Putamen (tissue), 1 donor: Measurements from ENCODE around the gene PLCH1.

Source experiments
- DNase-seq: peaks from one replicate; pipeline ENCODE4 v3.0.0-alpha.2; 2016; ENCODE audit warnings: low spot score

PLCH1 gene

DNA sequence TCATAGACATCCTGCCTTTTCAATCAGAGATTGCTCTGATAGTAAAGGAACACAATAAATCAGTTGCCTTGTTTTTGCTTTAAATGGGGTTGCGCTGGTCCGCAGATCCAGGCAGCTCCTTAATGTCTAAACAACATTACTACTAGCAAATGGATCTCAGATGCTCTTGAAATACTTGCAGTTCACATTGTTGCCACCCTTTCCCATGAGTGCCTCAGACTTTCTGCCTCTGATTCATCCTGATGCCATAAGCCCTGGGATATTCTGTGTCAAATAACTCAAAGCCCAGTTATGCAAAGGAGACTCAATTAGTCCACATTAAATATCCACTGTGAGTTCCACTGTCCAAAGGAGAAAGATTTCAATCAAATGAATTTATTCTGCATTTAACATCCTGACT lies 196.7 kb downstream of the PLCH1 start:
- DNase-seq, result no peak

DNA sequence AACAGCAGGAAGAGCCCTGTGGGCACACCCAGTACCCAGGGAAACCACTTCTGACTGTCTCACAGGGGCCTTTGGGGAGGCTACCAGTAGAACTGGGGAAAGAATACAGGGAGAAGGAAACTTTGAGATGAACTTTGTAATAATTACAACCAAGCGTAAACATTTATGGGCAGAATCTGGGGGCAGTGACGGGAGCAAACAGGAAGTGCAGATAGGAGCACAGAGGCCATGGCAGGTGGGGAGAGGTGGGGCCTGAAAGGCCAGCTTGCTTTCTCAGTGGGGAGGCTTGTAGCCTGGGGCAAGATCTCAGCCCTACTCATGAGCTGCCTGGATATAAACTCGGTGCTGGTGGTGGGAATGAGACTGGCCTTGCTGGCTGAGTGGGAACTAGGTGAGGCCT lies 209.8 kb downstream of the PLCH1 start:
- DNase-seq, result no peak

DNA sequence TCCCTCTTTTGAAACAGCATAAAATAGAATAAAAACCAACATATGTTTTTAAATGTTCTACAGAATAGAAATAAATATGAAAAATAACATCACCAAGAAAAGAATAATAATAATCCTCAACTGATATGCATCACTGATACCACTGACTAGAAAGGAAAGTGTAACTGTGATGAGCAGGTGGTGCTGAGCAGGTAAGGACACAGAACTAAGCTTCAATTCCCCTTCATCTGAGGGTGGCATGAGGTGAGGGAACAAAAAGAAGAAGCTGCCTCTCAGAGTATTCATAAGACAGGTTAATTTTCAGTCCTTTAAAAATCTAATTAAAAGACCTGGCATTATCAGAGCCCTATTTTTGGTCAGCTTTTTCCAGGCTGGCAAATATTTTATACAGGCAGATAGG lies 216.3 kb downstream of the PLCH1 start:
- DNase-seq, result no peak

DNA sequence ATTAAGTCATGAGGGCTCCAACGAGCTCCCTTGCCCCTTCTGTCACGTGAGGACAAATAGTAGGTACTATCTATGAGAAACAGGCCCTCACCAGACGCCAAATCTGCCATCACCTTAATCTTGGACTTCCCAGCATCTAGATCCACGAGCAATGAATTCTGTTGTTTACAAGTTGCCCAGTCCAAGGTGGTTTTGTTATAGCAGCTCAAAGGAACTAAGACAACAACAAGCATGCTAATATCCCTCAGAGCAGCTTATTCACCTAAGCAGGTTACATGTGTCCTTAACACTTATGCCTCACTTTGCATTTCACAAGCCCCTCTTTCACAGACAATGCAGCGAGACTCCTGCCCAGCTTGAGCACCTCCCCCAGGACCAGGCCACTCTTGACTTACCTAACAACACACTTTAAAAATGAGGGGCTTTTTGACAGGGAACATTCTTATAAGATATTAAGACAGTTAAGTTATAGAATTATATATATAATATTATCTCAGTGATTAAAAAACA lies 219.5 kb downstream of the PLCH1 start:
- no peak for DNase-seq

DNA sequence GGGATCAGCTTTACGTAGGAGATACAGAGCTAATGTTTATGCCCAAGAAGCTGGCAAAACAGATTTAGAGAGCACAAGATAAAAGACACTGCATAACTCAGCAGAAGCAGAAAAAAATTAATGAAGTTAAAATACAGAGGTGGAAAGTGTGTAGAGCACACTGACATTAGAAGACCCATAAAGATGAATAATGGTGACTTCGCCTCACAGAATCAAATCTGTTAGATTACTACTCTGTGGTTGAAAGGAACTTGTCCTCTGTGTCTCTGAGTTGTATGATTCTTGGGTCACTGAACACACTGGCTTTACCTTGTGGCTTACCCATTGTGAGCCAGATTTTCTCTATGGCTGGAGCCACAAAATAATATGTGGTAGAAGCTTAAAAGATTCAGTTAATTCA lies 224.4 kb downstream of the PLCH1 start:
- no peak for DNase-seq

DNA sequence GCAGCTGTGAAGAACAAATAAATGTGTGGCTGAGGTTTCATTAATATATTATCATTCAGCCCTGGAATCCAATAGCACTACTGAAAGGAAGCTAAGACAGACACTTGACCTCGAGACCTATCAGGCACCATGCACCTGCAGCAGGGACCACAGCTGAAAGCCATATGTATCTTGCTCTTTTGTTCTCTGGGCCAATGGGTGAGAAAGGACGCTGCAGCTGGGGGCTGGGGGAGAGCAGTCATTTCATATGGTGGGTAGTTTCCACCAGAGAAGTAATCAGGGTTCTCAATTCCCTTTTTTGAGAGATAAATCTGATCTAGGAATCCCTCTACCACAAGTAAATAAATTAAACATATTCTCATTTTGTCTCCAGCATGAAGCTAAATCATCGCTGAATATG lies 225.8 kb downstream of the PLCH1 start:
- no peak for DNase-seq

DNA sequence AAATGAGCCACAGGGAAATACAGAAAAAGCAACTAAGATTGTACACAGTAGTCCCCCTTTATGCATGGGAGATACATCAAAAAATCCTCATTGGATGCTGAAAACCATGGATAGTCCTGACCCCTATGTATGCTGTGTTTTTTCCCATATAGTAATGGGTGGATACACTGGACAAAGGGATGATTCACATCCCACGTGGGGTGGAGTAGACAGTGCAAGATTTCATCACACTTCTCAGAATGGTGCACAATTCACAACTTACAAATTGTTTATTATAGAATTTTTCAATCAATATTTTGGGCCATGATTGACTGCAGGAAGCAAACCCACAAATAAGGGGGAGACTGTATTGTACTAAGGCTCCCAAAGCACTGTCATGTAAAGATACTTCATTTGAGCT lies 227.0 kb downstream of the PLCH1 start:
- DNase-seq, result no peak

DNA sequence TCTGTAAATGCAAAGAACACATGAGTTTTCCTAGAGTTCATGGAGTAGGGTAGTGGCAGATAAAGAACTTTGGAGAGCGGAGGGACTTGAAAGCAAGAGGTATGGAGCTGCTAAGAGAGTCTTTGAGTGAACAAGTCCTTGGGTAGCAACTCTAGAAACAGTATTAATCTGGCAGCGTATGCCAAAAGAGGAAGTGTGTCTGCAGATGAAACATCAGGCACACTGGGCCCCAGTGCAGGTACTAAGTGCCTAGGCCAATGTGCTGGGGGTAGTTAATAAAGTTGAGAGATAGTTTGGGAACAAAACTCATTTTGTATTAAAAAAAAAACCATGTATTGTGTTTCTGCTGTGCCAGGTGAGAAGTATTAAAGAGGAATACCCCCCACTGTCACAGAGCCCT lies 228.4 kb downstream of the PLCH1 start:
- no peak for DNase-seq

DNA sequence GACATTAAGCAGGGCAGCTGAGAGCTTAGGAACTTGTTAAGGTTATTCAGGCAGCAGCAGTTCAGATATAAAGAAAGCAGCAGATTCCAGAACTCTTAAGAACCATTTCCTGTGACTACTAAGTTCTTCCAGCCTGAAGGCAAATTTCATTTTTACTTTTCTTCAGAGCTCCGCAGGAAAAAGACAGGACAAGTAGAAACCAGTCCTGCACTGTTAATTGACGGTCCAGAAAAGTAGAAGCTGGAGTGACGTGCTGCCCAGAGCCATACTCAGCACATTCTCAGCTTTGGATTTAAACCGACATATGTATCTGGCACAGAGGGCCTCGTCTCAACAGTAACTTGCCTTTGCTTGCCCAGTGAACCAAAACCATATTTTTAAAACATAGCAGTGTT lies 232.0 kb downstream of the PLCH1 start:
- no peak for DNase-seq

DNA sequence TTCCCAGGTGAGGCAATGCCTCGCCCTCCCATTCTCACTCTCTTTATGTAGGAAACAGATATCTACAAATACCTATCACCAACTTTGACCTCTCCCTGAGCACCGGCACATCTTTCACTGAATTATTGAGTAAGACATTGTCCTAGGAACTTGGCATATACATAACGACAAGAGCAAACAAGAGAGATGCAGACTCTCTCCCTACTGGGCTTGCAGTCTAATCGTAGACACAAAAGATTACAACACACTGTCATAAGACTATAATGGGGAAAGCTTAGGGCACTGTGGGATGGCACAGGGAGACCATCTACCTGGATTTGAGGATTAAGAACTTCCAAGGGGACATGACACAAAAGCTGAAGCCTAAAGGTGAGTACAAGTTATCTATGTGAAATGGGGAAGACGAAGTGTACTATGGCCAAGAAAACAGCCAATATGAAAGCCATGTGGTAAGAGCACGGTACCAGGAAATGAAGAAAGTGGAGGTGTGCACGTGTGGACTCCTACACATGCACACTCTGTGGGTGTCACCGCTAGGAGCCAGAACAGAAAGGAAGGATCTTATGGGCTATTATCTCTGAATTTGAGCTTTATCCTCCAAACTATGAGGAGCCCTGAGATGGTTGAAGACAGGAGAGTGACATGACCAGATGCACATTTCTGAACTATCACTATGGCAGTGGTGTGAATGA lies 232.6 kb downstream of the PLCH1 start:
- DNase-seq, result no peak

DNA sequence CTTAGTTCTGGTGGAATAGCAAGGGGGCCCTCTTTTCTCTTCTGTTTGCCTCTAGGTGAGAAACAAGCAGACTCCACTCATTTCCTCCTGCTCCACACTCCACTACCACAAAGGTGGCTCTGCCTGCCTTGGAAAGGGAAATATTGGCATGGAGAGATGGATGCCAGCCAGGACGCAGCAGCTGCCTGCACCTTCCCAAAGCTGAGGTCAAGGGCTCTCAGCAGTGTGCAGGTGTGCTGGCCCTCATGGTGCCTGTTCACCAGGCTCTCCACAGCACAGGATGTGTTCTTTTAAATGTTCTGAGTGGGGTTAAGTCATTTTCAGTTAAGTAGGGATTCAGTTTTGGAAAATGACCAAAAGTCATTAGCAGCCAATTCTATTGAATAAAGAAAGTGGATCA lies 240.2 kb downstream of the PLCH1 start:
- no peak for DNase-seq

DNA sequence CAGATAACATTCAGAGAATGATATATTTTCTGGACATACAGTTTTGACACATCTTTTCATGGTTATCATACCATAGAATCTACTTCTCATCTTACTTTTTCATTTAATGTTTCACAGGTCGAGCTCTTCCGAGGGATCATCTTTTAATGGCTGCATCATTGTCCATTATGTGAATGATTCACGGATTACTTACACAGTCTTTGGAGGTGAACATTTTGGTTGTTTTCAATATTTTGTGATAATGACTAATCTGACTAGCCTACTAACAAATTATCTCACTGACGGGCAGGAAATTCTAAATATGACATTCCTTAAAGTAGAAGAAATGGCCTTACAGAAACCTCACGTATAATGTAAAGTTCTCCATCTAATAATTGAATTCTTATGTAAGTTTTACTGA lies 242.2 kb downstream of the PLCH1 start:
- DNase-seq, result no peak

DNA sequence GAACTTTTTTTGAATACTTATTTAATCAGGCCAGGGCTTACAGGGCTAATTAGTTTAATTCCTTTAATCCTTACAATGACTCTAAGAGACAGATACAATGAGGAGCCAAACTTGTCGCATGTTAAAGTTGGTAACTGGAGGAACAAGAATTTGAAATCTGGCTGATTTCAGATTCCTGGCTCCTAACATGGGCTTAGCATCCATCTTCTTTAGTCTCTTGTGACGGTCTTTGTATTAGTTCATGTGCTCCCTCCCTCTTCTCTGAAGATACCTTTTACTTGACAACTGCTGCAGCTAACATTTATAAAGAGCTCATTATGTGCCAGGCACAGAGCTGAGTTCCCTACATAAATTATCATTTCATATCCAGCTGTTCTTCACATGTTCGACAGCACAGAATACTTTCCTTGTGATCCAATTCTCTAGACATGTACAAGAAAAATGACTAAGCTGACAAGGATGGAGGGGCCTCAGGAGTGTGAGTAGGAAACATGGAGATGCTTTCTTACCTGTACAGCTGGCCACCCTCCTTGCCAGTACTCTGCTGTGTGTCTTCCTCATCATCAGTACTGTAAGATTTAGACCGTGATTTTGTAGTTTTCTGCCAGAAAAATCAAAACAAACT lies 244.6 kb downstream of the PLCH1 start:
- no peak for DNase-seq

DNA sequence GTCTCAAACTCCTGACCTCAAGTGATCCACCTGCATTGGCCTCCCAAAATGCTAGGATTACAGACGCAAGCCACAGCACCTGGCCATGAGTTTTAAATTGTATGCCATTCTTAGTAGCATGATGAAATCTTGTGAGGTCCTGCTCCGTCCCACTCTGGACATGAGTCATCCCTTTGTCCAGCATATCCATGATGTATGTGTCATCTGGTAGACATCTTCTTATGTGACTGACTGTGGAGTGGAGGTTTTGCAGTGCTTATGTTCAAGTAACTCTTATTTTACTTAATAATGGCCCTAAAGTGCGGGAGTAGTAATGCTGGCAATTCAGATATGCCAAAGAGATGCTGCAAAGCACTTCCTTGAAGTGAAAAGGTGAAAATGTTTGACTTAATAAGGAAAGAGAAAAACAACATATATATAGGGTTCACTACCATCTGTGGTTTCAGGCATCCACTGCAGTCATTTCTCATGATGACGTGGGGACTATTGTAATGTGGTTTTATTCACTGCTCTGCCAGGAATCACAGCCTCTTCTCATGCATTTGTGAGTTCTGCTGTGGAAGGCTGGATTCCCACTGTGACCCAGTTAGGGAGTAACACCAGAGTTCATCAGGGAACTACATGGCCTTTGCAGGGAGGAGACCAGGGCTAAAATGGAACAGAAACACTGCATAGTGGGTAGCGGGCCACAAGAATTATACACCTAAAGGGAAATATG lies 246.8 kb downstream of the PLCH1 start:
- no peak for DNase-seq

DNA sequence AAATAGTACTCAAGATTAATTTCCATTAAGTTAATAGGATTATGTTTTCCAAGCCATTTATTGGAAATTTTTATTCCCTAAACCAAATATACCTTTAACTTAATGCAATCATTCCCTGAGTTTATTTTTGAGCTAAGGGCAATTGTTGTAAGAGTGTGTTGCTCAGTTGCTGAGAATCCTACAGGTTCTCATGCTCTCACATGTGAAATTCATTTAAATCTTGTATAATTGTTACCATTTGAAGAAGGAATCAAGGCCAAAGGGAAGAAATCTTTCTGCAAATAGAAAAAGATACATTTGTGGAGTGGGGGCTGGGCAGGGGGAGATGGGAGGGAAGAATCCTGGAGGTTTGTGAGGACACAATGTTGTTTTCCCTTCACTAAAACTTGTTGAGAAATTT lies 248.7 kb downstream of the PLCH1 start:
- DNase-seq, result no peak

DNA sequence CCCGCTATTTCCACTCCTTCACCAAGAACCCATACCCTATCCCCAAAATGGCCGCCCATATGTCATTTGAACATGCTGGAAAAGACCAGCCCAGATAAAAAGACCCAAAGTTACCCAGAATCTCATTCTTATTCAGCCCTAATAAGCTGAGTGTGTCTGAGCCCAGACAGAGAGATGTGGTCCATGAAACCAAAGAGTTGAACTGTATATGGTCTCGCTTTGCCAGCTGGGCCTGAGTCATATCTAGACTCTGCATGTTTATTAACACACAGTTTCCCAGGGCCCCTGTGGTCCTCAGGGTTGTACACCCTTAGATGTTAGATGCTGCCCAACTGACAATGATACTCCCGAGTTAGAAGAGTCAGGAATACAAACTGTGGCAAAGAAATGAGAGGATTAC lies 249.5 kb downstream of the PLCH1 start:
- no peak for DNase-seq

DNA sequence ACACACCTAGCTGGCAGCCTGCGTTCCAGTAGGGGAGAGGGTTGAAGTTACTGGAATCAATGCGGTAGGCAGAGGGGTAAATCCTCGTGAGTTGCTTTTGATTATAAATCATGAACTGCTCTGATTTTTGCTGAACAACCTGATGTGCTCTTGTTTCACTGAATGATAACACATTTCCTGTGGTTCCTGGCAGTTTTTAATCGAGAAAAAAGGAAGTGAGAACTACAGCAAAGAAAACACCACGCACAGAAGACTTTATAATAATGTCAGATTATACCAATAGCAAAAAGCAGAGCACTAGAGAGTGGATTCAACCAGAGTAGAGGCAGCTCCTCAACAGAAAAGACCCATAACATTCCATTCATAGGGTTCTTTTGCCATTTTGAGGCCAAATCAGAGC lies 250.5 kb downstream of the PLCH1 start:
- no peak for DNase-seq

DNA sequence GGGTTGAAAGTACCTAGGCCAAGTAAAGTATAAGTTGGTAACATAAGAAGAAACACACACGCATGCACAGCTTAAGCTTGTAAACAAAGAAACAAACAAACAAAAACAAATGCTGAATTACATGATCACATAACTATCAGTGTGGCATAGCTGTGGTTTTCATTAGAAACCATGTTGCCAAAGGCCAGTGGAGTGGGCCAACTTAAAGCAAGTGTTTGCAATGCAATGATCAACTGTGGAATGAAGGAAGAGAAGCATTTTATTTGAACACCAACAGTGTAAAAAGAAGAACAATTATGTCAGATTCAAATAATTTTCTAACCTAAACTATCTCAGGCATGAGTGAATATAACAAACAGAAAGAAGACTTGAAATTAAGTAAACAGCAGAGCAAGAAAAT lies 252.0 kb downstream of the PLCH1 start:
- no peak for DNase-seq

DNA sequence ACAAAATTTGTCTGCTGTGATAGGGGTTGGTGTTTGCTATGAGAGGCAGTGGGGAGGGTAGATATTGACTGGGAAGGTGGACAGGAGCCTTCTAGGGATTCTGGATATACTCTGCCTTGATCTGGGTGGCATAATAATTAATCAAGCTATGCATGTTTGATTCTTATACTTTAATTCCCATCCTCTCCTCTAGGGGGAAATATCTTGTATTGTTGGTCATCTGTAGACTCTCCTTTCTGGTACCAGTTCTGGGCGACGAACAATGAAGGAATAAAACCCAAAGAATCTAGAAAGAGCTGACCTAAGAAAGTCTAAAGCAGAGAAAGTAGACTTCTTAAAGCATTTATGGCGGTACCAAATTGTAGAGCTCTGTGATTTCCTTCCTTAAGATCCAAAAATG lies 253.2 kb downstream of the PLCH1 start:
- no peak for DNase-seq

DNA sequence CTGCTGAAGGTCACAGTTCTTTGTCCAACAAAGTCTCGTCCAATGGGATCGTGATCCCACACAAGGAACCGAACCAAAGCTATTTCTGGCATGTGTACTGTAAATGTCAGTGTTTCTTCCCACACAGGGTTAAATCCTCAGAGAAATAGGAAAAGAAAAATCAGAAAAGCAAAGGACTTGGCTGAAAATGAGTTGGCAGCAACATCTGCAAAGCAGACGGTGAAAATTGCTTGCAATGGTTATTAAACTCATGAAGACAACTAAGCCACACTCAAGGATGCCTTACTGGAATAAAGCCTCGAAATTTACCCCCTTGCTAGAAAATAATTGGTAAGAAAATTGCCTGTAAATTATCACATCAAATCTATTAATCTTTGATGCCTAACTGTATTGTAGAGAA lies 256.2 kb downstream of the PLCH1 start:
- DNase-seq, result no peak

DNA sequence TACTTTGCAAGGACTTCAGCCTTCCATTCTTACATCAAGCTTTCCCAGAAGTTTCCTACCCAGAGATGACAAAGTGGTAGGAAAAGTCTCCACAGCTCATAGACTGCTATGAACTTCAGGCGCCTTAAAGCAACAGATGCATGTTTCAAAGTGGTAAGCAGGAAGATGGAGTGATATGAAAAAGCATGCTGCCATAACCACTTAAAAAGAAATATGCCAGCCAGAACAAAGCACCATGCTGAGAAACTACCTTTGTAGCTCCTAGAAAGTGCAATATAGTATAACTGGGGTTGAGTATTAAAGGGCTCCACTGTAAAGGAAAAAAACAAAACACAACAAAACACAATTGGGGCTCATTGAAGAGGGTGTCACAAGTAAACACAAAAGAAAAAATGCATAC lies 259.0 kb downstream of the PLCH1 start:
- DNase-seq, result no peak

DNA sequence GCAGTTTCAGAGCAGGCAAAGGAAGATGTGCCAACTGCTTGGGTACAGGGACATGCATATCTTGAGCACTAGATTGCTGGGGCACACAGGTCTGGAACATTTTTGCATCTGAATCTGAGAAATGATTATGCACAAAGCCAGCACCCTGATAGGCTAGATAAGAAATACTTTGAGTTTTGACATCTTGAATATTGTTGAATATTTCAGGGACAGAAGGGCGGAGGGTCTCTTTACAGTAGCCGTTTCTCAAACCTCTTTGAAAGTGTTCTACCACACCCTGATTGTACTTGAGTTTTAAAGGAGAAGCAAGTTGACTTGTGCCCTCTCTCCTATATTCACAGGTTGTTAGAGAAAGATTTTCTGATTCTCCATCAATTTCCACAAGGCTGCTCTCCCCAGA lies 263.3 kb downstream of the PLCH1 start:
- DNase-seq, result no peak

DNA sequence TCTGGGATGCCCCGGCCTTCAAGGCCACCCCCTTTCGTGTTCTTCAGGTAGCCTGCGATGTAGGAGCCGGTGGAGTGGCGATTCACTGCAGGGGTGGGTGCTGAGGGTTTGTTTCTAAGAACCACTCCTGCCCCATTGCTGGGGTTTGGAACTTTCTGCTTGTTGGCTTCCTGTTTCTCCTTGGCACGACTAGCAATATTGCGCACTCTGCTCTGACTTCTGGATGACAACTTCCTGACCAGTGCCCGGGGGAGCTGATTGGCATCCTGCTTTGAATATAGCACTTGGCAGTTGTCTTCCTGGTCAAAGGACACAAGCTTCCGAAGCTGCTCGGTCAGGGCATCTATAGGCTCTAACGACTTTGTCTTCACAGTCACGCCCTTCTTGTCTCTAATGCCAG lies 263.8 kb downstream of the PLCH1 start:
- no peak for DNase-seq
